ENCODE data around the gene GPR143. TPM values are rescaled to one million over a fixed set of nuclear protein-coding genes. Genes with fewer than 3 reads are reported as not detected.
"Not testable (repeated sequence)": the region's sequence is repeated elsewhere in the genome, so short reads cannot be mapped to it uniquely, and the experiment has no call there.

GPR143 gene
- 29.6 and 32.1 TPM in 2 replicates for total RNA-seq (2014; rRNA removed; shearing (Covaris generic))

- Histone ChIP-seq H3K36me3 (replicated peaks; ENCODE audit: control insufficient read depth, insufficient read depth, low read length) (no peaks in the 10 kb centered on the region), H3K27me3 (ENCODE audit: control insufficient read depth, insufficient read depth, low read length) (no peaks in the 10 kb centered on the region; the same call in 1 of the 2 replicates), H3K4me3 (ENCODE audit: insufficient read depth, low read depth, low read length) (peak within 1 kb of the TSS; percentile 60)
- DNase-seq = peak; percentile 95
These were observed at the start of gene GPR143 for GRCh38 chrX:9765737-9766097. Gene GPR143 (minus strand): TSS chrX:9765847. CDS start chrX:9765817, 30 bp downstream.

DNA sequence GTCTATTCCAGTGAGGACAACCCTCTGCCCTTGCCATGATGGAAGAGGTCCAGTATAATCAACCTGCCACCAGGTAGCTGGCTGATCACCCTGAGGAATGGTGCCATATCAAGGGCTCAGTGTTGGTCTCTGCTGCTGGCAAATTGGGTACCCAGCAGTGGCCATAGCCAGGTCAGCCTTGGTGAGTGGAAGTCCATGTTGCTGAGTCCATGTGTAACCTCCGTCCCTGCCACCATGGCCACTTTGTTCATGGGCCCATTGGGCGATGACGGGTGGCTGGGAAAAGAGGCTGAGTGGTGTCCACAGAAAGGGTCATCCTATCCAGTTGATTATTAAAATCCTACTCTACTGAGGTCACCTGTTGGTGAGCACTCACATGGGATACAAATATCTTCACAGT lies 45.4 kb upstream of the GPR143 start:
- DNase-seq; H3K36me3 ChIP-seq (replicated peaks; ENCODE audit: control insufficient read depth, insufficient read depth, low read length); H3K4me3 ChIP-seq (ENCODE audit: insufficient read depth, low read depth, low read length); H3K27me3 ChIP-seq (ENCODE audit: control insufficient read depth, insufficient read depth, low read length): not testable (repeated sequence)

GRCh38 chrX:9809876-9810275 lies 44.2 kb upstream of the GPR143 start:
- H3K4me3 ChIP-seq (ENCODE audit: insufficient read depth, low read depth, low read length); H3K27me3 ChIP-seq (ENCODE audit: control insufficient read depth, insufficient read depth, low read length); H3K36me3 ChIP-seq (replicated peaks; ENCODE audit: control insufficient read depth, insufficient read depth, low read length); DNase-seq: not testable (repeated sequence)

- peak; percentile 51 for DNase-seq
These were observed 41.9 kb upstream of the GPR143 start for GRCh38 chrX:9807355-9808182.

DNA sequence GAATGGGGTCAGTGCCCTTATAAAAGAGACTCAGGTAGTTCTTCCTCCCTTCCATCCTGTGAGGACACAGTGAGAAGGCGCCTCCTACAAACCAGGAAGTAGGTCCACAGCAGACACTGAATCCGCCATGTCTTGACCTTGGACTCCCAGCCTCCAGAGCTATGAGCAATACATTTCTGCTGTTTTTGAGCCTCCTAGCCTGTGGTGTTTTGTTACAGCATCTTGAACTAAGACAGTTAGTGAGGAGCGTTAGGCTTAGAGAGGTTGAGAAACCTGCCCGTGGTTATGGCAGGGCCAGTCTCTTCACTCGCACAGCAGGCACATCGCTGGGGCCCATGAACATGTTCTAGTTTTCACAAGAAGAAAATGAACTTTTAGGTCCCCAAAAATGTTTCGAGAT lies 40.3 kb upstream of the GPR143 start:
- H3K27me3 ChIP-seq (ENCODE audit: control insufficient read depth, insufficient read depth, low read length) = no peaks in the 10 kb centered on the region
- no peaks in the 10 kb centered on the region for H3K36me3 ChIP-seq (replicated peaks; ENCODE audit: control insufficient read depth, insufficient read depth, low read length)
- H3K4me3 ChIP-seq (ENCODE audit: insufficient read depth, low read depth, low read length) = no peak overlapping the region
- DNase-seq = no peak

More at GRCh38 chrX:9807355-9808182, 41.9 kb upstream of the GPR143 start:
- Histone ChIP-seq H3K36me3 (replicated peaks; ENCODE audit: control insufficient read depth, insufficient read depth, low read length) (no peaks in the 10 kb centered on the region), H3K27me3 (ENCODE audit: control insufficient read depth, insufficient read depth, low read length) (no peaks in the 10 kb centered on the region), H3K4me3 (ENCODE audit: insufficient read depth, low read depth, low read length) (no peak overlapping the region)

GRCh38 chrX:9804444-9804843 lies 38.8 kb upstream of the GPR143 start:
- Histone ChIP-seq H3K4me3 (ENCODE audit: insufficient read depth, low read depth, low read length) (no peak overlapping the region), H3K27me3 (ENCODE audit: control insufficient read depth, insufficient read depth, low read length) (no peaks in the 10 kb centered on the region), H3K36me3 (replicated peaks; ENCODE audit: control insufficient read depth, insufficient read depth, low read length) (no peaks in the 10 kb centered on the region)
- no peak for DNase-seq

DNA sequence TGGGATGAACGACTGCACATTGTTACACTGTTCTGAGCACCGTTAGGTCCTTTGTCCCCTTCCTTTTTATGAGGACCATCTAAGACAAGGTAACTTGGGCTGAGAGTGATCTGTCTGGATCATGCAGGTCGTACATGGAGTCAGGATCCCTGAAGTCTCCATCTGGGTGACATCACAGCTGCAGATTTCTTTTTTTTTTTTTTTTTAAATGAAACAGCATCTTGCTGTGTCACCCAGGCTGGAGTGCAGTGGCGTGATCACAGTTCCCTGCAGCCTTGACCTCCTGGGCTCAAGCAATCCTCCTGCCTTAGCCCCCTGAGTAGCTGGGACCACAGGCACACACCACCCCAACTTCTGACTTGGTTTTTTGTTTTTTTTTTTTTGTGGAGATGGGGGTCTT lies 37.1 kb upstream of the GPR143 start:
- H3K27me3 ChIP-seq (ENCODE audit: control insufficient read depth, insufficient read depth, low read length) = no peaks in the 10 kb centered on the region
- DNase-seq = no peak
- no peak overlapping the region for H3K4me3 ChIP-seq (ENCODE audit: insufficient read depth, low read depth, low read length)
- no peaks in the 10 kb centered on the region for H3K36me3 ChIP-seq (replicated peaks; ENCODE audit: control insufficient read depth, insufficient read depth, low read length)

DNA sequence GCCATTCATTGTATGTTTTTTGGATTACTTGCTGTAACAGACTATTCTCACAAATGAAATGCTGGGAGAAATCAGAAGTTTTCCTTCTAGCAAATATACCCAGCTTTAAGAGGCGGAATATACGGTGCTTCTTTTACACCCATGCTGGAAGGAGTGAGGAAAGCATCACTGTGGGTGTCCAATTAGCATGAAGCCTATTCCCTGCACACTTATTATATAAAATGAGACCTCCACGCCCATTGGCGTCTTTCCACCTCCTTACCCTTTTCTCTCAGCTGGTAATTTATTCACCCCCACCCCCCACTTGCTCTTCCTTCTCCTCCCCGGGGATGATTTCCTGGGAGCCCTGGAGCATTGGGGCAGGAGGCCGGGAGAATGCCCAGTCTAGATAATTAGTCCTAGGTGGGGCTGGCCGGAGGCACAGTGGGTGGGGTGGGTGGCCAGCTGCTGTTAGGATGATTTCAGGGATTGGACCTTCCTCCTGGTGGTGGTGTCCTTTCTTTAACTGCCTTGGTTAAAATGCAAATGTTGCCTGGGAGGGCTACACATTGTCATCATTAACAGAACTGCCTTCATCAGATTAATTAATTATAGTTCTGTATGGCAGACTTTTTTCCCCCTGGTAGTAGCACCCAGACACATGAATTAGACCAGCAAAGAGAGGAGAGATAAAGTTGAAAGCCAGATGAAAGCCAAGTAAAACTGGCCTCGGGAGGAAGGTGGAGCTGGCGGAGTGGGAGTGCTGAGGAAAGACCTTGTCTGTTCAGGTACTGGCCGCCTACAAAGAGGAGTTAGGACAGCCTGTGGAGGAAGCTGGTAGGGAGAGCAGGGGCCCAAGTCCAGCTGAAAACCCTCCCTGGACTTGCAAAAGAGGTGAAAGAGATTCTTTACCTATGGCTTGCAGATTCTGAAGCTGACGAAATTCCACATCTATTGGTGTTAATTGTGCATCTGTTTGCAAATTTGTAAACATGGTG lies 32.0 kb upstream of the GPR143 start:
- DNase-seq = peak; percentile 69
- no peaks in the 10 kb centered on the region for H3K36me3 ChIP-seq (replicated peaks; ENCODE audit: control insufficient read depth, insufficient read depth, low read length)
- no peak overlapping the region for H3K4me3 ChIP-seq (ENCODE audit: insufficient read depth, low read depth, low read length)
- H3K27me3 ChIP-seq (ENCODE audit: control insufficient read depth, insufficient read depth, low read length) = no peaks in the 10 kb centered on the region

GRCh38 chrX:9794495-9794894 lies 28.8 kb upstream of the GPR143 start:
- Histone ChIP-seq H3K4me3 (ENCODE audit: insufficient read depth, low read depth, low read length) (no peak overlapping the region), H3K27me3 (ENCODE audit: control insufficient read depth, insufficient read depth, low read length) (no peaks in the 10 kb centered on the region), H3K36me3 (replicated peaks; ENCODE audit: control insufficient read depth, insufficient read depth, low read length) (no peaks in the 10 kb centered on the region)
- DNase-seq = no peak

- no peak overlapping the region for H3K4me3 ChIP-seq (ENCODE audit: insufficient read depth, low read depth, low read length)
- H3K27me3 ChIP-seq (ENCODE audit: control insufficient read depth, insufficient read depth, low read length) = peaks cover 2% of the 10 kb centered on the region; the same call in 1 of the 2 replicates
- no peaks in the 10 kb centered on the region for H3K36me3 ChIP-seq (replicated peaks; ENCODE audit: control insufficient read depth, insufficient read depth, low read length)
- DNase-seq = no peak
These were observed 25.2 kb upstream of the GPR143 start for GRCh38 chrX:9790866-9791265.

DNA sequence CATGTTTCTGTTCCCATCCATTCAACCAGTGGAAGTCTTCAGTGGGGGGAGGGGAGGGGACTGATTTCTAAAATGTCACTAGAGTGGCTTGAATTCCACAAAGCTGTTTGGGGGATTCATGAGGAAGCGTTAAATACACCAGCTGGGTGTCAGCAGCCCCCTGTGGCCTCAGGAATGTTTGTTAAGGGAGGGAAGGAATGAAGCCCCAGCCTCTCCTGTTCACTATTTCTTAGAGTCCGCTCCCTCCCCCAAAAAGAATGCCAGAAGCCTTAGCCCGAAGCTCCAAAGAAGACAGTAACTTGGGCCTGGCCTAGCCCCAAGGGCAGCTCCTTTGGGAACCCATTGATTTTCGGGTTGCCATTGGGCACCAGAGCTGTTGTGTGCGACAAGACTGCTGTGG lies 23.9 kb upstream of the GPR143 start:
- Histone ChIP-seq H3K4me3 (ENCODE audit: insufficient read depth, low read depth, low read length) (no peak overlapping the region; the same call in 1 of the 2 replicates), H3K27me3 (ENCODE audit: control insufficient read depth, insufficient read depth, low read length) (peaks cover 7% of the 10 kb centered on the region), H3K36me3 (replicated peaks; ENCODE audit: control insufficient read depth, insufficient read depth, low read length) (no peaks in the 10 kb centered on the region)
- DNase-seq = peak; percentile 68

- no peak for DNase-seq
These were observed 23.3 kb upstream of the GPR143 start for GRCh38 chrX:9788911-9789310.

GRCh38 chrX:9786798-9787635 lies 21.4 kb upstream of the GPR143 start:
- Histone ChIP-seq H3K36me3 (replicated peaks; ENCODE audit: control insufficient read depth, insufficient read depth, low read length) (no peaks in the 10 kb centered on the region), H3K4me3 (ENCODE audit: insufficient read depth, low read depth, low read length) (peak overlapping the region; percentile 66), H3K27me3 (ENCODE audit: control insufficient read depth, insufficient read depth, low read length) (peaks cover 7% of the 10 kb centered on the region)
- peak; percentile 90 for DNase-seq

More at GRCh38 chrX:9788911-9789310, 23.3 kb upstream of the GPR143 start:
- Histone ChIP-seq H3K36me3 (replicated peaks; ENCODE audit: control insufficient read depth, insufficient read depth, low read length) (no peaks in the 10 kb centered on the region), H3K4me3 (ENCODE audit: insufficient read depth, low read depth, low read length) (peak overlapping the region; percentile 4; the same call in 1 of the 2 replicates), H3K27me3 (ENCODE audit: control insufficient read depth, insufficient read depth, low read length) (peaks cover 7% of the 10 kb centered on the region)

All from H7 (cell line).